Ovary (tissue), 9 donors: Measurements from ENCODE around the gene ANO7. TPM values are rescaled to one million over a fixed set of nuclear protein-coding genes. Genes with fewer than 3 reads are reported as not detected.

ENCODE experiments used
- DNase-seq, 5 donors: peaks; one replicate each; pipeline ENCODE4 v3.0.0-alpha.2; 2019 to 2020
- H3K27ac ChIP-seq, 2 donors: fragments of 200-600 bp; one replicate each; pipeline versions ENCODE4 v1.5.1 to v1.8.0; 2019 to 2022
- H3K27me3 ChIP-seq: fragments of 200-600 bp; one replicate; pipeline ENCODE4 v1.8.0; 2022
- H3K36me3 ChIP-seq: fragments of 200-600 bp; sonication (generic); one replicate; pipeline ENCODE4 v1.5.1; 2019
- H3K4me1 ChIP-seq: one replicate; pipeline ENCODE4 v1.8.1; 2013; ENCODE audit warnings: mild to moderate bottlenecking, moderate library complexity; ENCODE audit not compliant: insufficient read depth
- H3K4me3 ChIP-seq: fragments of 200-600 bp; sonication (generic); one replicate; pipeline ENCODE4 v1.5.1; 2017
- H3K9me3 ChIP-seq, 2 donors: fragments of 200-600 bp in 1 of 2; sonication (generic) in 1 of 2; one replicate each; pipeline versions ENCODE4 v1.5.1 to v1.8.1; 2013 to 2019; ENCODE audit warnings: mild to moderate bottlenecking in 1 of 2, moderate library complexity in 1 of 2
- EP300 ChIP-seq: sonication (generic); formaldehyde crosslinking; IDR thresholded peaks from one replicate; pipeline ENCODE4 v1.6.1; 2017; ENCODE audit warnings: antibody characterized with exemption
- POLR2A ChIP-seq: fragments of 450-650 bp; IDR thresholded peaks from one replicate; pipeline ENCODE4 v1.6.1; 2017; ENCODE audit warnings: antibody characterized with exemption, mild to moderate bottlenecking, moderate library complexity
- WGBS, 3 donors: extraction: QIAGEN DNeasy Blood & Tissue Kit in 1 of 3; methylation state at CpG; one replicate each; pipeline versions ENCODE4 v1.1.5 to v1.1.7; 2013 to 2017; 5-methylcytosine and 5-hydroxymethylcytosine counted together
- intact Hi-C, 4 donors: fragments of 100-400 bp; cut with DNase I; formaldehyde crosslinking; loops; one replicate each; pipeline versions ENCODE4 v1.11.0 to v1.15.1; 2022 to 2023
- polyA plus RNA-seq, 2 donors: library from polyadenylated mRNA; stranded (reverse); fragments of 200-250 nt in 1 of 2; fragments of 350-450 nt in 1 of 2; fragmentation: Illumina TruSeq in 1 of 2; extraction: RNeasy Lipid Tissue Mini Kit (QIAGEN cat#74804) in 1 of 2; gene quantifications; one replicate each; pipeline ENCODE4 v1.2.3, GENCODE V29; 2013 to 2014
- total RNA-seq, 7 donors: library from RNA; depleted of rRNA in 2 of 7; stranded (reverse); fragments of >200 nt in 2 of 7; fragmentation: NEBNext Ultra II Directional in 3 of 7; extraction: Animal tissue kit (Norgen Biotek cat#: 25700) in 3 of 7; gene quantifications; one replicate each; pipeline versions ENCODE4 v1.1.0 to v1.2.4, GENCODE V29; 2016 to 2023
- TF ChIP-seq, protein P1 (sequence below), 3 donors: fragments of 450-650 bp in 2 of 3; fragments of 200-600 bp in 1 of 3; IDR thresholded peaks; one replicate each; pipeline versions ENCODE4 v1.5.1 to v1.8.0; 2016 to 2022; ENCODE audit warnings: antibody characterized with exemption in 3 of 3, mild to moderate bottlenecking in 1 of 3
- donor health status: DM: no; HTN: no; CAD: no; lungs with moderate emphysema.
- donor health status: DM: no; HTN: no; CAD: no.
- donor health status: Bipolar disorder and iron deficiency.
- donor health status: DM: yes; HTN: yes; CAD: no.
- donor health status: DM: no; HTN: no; CAD: no.
- donor health status: DM: yes; HTN: yes; CAD: no.

The ANO7 gene
- total and polyA plus RNA-seq, 9 donors = 0.87 to 6.5 (median 2.1) TPM

- Histone ChIP-seq H3K27me3 (no peaks in the 10 kb centered on the region), H3K27ac (no peak overlapping the region), H3K36me3 (no peaks in the 10 kb centered on the region), H3K4me3 (no peak overlapping the region), H3K9me3 (no peaks in the 10 kb centered on the region), H3K4me1 (no peaks in the 10 kb centered on the region)
- intact Hi-C loops = no loop called here
- TF ChIP-seq POLR2A (no peak), EP300 (no peak)
- TF ChIP-seq, protein P1, sequence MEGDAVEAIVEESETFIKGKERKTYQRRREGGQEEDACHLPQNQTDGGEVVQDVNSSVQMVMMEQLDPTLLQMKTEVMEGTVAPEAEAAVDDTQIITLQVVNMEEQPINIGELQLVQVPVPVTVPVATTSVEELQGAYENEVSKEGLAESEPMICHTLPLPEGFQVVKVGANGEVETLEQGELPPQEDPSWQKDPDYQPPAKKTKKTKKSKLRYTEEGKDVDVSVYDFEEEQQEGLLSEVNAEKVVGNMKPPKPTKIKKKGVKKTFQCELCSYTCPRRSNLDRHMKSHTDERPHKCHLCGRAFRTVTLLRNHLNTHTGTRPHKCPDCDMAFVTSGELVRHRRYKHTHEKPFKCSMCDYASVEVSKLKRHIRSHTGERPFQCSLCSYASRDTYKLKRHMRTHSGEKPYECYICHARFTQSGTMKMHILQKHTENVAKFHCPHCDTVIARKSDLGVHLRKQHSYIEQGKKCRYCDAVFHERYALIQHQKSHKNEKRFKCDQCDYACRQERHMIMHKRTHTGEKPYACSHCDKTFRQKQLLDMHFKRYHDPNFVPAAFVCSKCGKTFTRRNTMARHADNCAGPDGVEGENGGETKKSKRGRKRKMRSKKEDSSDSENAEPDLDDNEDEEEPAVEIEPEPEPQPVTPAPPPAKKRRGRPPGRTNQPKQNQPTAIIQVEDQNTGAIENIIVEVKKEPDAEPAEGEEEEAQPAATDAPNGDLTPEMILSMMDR (IDR thresholded peaks at IDR 0.05) = no peak
- WGBS, 3 donors = 80 to 83% (median 81%) methylated on average over 3 to 4 of the region's 4 CpGs
- no peak for DNase-seq
These were observed 16.0 kb downstream of the ANO7 start for GRCh38 chr2:241204490-241204889.

GRCh38 chr2:241205086-241205485 lies 16.6 kb downstream of the ANO7 start:
- H3K4me1 ChIP-seq = no peaks in the 10 kb centered on the region
- no peak overlapping the region for H3K27ac ChIP-seq
- intact Hi-C loops = no loop called here
- H3K27me3 ChIP-seq = no peaks in the 10 kb centered on the region
- no peaks in the 10 kb centered on the region for H3K9me3 ChIP-seq
- WGBS, 3 donors = 88 to 90% (median 88%) methylated on average over 3 of the region's 3 CpGs
- DNase-seq = no peak
- no peaks in the 10 kb centered on the region for H3K36me3 ChIP-seq
- H3K4me3 ChIP-seq = no peak overlapping the region
- TF ChIP-seq, protein P1 (IDR thresholded peaks at IDR 0.05) = no peak

DNA sequence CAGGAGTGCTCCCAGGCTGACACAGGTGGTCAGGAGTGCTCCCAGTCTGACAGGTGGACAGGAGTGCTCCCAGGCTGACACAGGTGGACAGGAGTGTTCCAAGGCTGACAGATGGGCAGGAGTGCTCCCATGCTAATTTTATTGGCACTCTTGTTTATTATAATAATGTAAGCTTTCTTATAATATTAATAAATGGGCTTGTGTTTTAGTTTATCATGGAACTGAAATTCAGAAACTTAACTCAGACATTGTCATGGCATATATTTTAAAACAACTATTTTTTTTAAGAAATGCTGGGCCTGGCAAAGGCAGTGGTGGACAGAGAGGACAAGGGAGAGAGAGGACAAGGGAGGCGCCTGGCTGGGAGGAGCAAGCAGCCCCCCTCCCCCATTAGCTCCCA lies 18.7 kb downstream of the ANO7 start:
- Histone ChIP-seq H3K4me3 (no peak overlapping the region), H3K27me3 (no peaks in the 10 kb centered on the region), H3K36me3 (no peaks in the 10 kb centered on the region), H3K4me1 (no peaks in the 10 kb centered on the region), H3K9me3 (no peaks in the 10 kb centered on the region), H3K27ac (no peak overlapping the region)
- intact Hi-C loops = no loop called here
- DNase-seq = no peak
- TF ChIP-seq POLR2A (no peak), EP300 (no peak)
- TF ChIP-seq, protein P1 (IDR thresholded peaks at IDR 0.05) = no peak
- 80 to 92% (median 86%) methylated on average over 1 of the region's 1 CpG for whole genome bisulfite sequencing, 3 donors

DNA sequence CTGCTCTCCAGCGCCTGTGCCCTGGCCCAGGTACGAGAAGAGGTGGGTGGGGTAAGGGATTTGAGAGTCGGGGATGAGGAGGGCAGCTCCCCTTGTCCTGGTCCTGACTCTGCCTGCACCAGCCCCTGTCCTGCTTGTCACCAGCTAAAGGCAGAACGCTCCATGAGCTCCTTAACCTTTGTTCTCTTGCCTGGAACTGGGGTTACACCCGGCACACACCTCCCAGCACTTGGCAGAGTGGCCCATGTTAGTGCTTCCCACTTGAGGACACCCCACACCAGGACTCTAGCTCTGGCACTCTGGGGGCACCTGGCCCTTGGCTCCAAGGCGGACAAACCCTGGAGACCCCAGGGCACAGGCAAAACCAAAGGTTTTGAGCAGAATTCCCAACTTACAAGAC lies 19.2 kb downstream of the ANO7 start:
- Histone ChIP-seq H3K36me3 (no peaks in the 10 kb centered on the region), H3K4me3 (no peak overlapping the region), H3K9me3 (no peaks in the 10 kb centered on the region), H3K27me3 (no peaks in the 10 kb centered on the region), H3K4me1 (no peaks in the 10 kb centered on the region), H3K27ac (no peak overlapping the region)
- TF ChIP-seq EP300 (no peak), POLR2A (no peak)
- TF ChIP-seq, protein P1 (IDR thresholded peaks at IDR 0.05) = no peak
- 69 to 74% (median 73%) methylated on average over 6 of the region's 6 CpGs for WGBS, 3 donors
- intact Hi-C loops = no loop called here
- DNase-seq = no peak

- H3K4me3 ChIP-seq = no peak overlapping the region
- TF ChIP-seq EP300 (no peak), POLR2A (no peak)
- TF ChIP-seq, protein P1 (IDR thresholded peaks at IDR 0.05) = no peak
- no peaks in the 10 kb centered on the region for H3K9me3 ChIP-seq
- H3K36me3 ChIP-seq = no peaks in the 10 kb centered on the region
- DNase-seq = no peak
- no peak overlapping the region for H3K27ac ChIP-seq
- intact Hi-C loops = no loop called here
- no peaks in the 10 kb centered on the region for H3K4me1 ChIP-seq
- 70 to 78% (median 71%) methylated on average over 6 of the region's 6 CpGs for WGBS, 3 donors
- no peaks in the 10 kb centered on the region for H3K27me3 ChIP-seq
These were observed 19.6 kb downstream of the ANO7 start for GRCh38 chr2:241208058-241208457.
